ENCODE data around the gene MYRF.

GRCh38 chr11:61833926-61834277, 81.5 kb downstream of the MYRF start:
- TF ChIP-seq CTCF (conservative IDR thresholded peaks at IDR 0.05), result no peak
- no peak for TF ChIP-seq ZFX (IDR thresholded peaks at IDR 0.05)

All from C4-2B (cell line).